ENCODE data around the gene GBA2. TPM values are rescaled to one million over a fixed set of nuclear protein-coding genes. Genes with fewer than 3 reads are reported as not detected.

GBA2 gene
- total and polyA plus RNA-seq, 5 donors from 2014 or later = 18.7 to 47.9 (median 23.0) TPM

DNA sequence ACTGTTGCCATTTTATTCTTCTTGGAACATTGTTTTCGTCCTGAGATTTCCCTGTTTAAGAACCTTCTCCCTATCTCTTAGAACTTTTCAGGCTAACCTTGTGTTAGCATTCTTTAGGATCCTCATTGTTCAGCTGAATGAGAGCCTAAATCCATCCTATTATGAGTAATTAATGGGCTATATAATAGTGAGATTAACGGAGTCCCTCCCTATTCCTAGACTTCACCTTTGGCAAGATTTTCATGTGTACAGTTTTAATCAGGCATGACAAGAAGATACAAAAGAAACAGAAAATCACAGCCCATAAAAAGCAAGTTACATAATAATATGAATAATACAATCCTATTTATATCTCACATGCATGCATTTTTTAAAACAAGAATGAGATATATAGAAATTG, 14.2 kb upstream of the GBA2 start:
- H3K4me1 Mint-ChIP-seq = peaks cover 30 to 53% (median 45%) of the 10 kb centered on the region in 4 donors

DNA sequence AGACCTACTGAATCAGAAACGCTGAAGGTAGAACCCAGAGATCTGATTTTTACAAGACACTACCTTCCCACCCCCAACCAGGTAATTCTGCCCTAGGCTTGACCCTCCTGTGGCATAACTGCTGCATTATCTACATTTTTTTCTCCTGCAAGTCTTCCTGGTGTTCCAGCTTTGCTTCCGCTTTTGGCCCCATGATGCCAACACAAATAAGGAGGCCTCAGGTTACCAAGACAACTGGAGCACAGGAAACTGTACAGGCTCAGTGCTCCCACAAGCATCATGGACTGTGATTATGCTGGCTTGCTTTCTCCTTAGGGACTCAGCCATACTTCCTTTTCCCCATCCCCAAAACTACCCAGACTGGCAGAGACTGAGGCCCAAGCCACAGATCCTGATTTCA, 11.6 kb upstream of the GBA2 start:
- Mint-ChIP-seq H3K4me1 (peaks cover 15 to 61% (median 54%) of the 10 kb centered on the region in 4 donors), H3K27ac (peak overlapping the region in 1 of 3 donors; percentile 42), H3K36me3 (peaks cover 11% of the 10 kb centered on the region), H3K9me3 (no peaks in the 10 kb centered on the region), H3K27me3 (no peaks in the 10 kb centered on the region), H3K4me3 (peak overlapping the region in 1 of 4 donors; percentile 21)
- peaks cover 24% of the 10 kb centered on the region for H3K4me1 ChIP-seq (ENCODE audit: control insufficient read depth, insufficient read depth, low read length, poor library complexity, severe bottlenecking)
- DNase-seq = no peak
- H3K9me3 ChIP-seq (ENCODE audit: control insufficient read depth in 2 of 2, low read length in 2 of 2) = no peaks in the 10 kb centered on the region
- no peaks in the 10 kb centered on the region for H3K27me3 ChIP-seq (ENCODE audit: control insufficient read depth, insufficient read depth, low read length)
- H3K27ac ChIP-seq (ENCODE audit: insufficient read depth, low read length, poor library complexity, severe bottlenecking) = no peak overlapping the region
- no peak overlapping the region for H3K4me3 ChIP-seq (ENCODE audit: low read depth, low read length)
- no peak for ATAC-seq (ENCODE audit: low read depth in 2 of 2)
- peaks cover 6% of the 10 kb centered on the region for H3K36me3 ChIP-seq (ENCODE audit: control insufficient read depth, insufficient read depth, low read length)

More for the DNA sequence above, 14.2 kb upstream of the GBA2 start:
- Histone ChIP-seq H3K4me3 (ENCODE audit: low read depth, low read length) (no peak overlapping the region), H3K36me3 (ENCODE audit: control insufficient read depth, insufficient read depth, low read length) (peaks cover 6% of the 10 kb centered on the region), H3K27me3 (ENCODE audit: control insufficient read depth, insufficient read depth, low read length) (no peaks in the 10 kb centered on the region), H3K9me3 (ENCODE audit: control insufficient read depth in 2 of 2, low read length in 2 of 2) (no peaks in the 10 kb centered on the region), H3K4me1 (ENCODE audit: control insufficient read depth, insufficient read depth, low read length, poor library complexity, severe bottlenecking) (peaks cover 6% of the 10 kb centered on the region), H3K27ac (ENCODE audit: insufficient read depth, low read length, poor library complexity, severe bottlenecking) (no peak overlapping the region)
- no peak overlapping the region for H3K4me3 Mint-ChIP-seq
- DNase-seq (no peak), ATAC-seq (ENCODE audit: low read depth in 2 of 2) (no peak)
- no peaks in the 10 kb centered on the region for H3K9me3 Mint-ChIP-seq
- H3K36me3 Mint-ChIP-seq = peaks cover 7% of the 10 kb centered on the region
- no peak overlapping the region for H3K27ac Mint-ChIP-seq
- H3K27me3 Mint-ChIP-seq = no peaks in the 10 kb centered on the region

DNA sequence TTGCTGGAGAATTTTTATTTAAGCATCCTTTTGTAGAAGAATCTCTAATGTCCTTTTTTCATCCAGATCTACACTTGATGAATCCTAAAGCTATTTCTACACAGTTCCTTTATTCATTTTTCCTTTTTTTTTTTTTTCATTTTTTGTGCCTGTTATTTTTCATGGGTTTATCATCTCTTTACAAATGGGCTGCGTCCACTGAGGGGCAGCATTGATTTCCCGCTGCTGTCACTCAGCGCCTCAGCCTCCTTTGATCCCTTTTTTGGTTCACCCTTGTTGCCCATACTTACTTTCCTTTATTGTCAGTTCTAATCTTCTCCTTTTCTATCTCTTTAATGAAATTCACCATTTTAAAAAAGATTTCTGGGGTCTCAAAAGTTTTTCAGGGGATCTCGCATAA, 10.8 kb upstream of the GBA2 start:
- Mint-ChIP-seq H3K27ac (no peak overlapping the region), H3K4me3 (peak overlapping the region; percentile 4 to 87 (median 40)), H3K36me3 (peaks cover 11% of the 10 kb centered on the region), H3K4me1 (peaks cover 15 to 63% (median 55%) of the 10 kb centered on the region in 4 donors), H3K27me3 (no peaks in the 10 kb centered on the region), H3K9me3 (no peaks in the 10 kb centered on the region)
- no peak overlapping the region for H3K4me3 ChIP-seq (ENCODE audit: low read depth, low read length)
- H3K4me1 ChIP-seq (ENCODE audit: control insufficient read depth, insufficient read depth, low read length, poor library complexity, severe bottlenecking) = peaks cover 24% of the 10 kb centered on the region
- ATAC-seq (ENCODE audit: low read depth in 2 of 2) (no peak), DNase-seq (no peak)
- H3K27me3 ChIP-seq (ENCODE audit: control insufficient read depth, insufficient read depth, low read length) = no peaks in the 10 kb centered on the region
- no peaks in the 10 kb centered on the region for H3K9me3 ChIP-seq (ENCODE audit: control insufficient read depth in 2 of 2, low read length in 2 of 2)
- H3K27ac ChIP-seq (ENCODE audit: insufficient read depth, low read length, poor library complexity, severe bottlenecking) = no peak overlapping the region
- H3K36me3 ChIP-seq (ENCODE audit: control insufficient read depth, insufficient read depth, low read length) = peaks cover 6% of the 10 kb centered on the region

DNA sequence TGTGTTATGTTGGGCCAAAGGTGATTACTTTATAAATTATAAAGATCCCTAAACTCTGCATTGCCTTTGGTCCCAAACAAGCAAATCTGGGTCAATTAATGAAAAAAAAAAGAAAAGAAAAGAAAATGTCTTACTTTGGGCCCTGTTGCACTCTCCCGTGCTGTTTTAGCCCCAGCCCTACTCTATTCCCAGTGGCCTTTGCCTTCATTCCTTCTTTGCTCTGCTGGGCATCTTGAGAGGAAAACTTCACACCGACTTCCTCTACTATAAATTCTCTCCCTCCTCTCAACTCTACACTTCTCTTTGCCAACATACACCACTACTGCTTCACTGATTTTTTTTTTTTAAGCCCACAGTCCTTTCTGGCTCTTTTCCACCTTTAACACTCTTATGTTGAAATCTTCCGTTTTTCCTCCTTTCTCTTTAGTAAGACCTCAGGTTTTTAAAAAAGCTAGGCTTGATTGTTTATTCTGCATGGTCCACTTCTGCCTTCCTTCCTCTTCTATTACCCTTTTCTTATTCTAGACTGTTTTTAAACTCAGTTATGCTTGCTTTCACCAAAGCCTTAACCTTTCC, 9.5 kb upstream of the GBA2 start:
- Mint-ChIP-seq H3K27ac (peak overlapping the region; percentile 26 to 94 (median 94)), H3K9me3 (no peaks in the 10 kb centered on the region), H3K27me3 (no peaks in the 10 kb centered on the region), H3K36me3 (peaks cover 14% of the 10 kb centered on the region), H3K4me3 (peak overlapping the region; percentile 81 to 97 (median 90)), H3K4me1 (peaks cover 15 to 60% (median 54%) of the 10 kb centered on the region in 4 donors)
- peaks cover 24% of the 10 kb centered on the region for H3K4me1 ChIP-seq (ENCODE audit: control insufficient read depth, insufficient read depth, low read length, poor library complexity, severe bottlenecking)
- H3K9me3 ChIP-seq (ENCODE audit: control insufficient read depth in 2 of 2, low read length in 2 of 2) = no peaks in the 10 kb centered on the region
- H3K36me3 ChIP-seq (ENCODE audit: control insufficient read depth, insufficient read depth, low read length) = peaks cover 14% of the 10 kb centered on the region
- no peaks in the 10 kb centered on the region for H3K27me3 ChIP-seq (ENCODE audit: control insufficient read depth, insufficient read depth, low read length)
- H3K27ac ChIP-seq (ENCODE audit: insufficient read depth, low read length, poor library complexity, severe bottlenecking) = no peak overlapping the region
- ATAC-seq (ENCODE audit: low read depth in 2 of 2) (no peak), DNase-seq (no peak)
- peak overlapping the region; percentile 26 for H3K4me3 ChIP-seq (ENCODE audit: low read depth, low read length)

DNA sequence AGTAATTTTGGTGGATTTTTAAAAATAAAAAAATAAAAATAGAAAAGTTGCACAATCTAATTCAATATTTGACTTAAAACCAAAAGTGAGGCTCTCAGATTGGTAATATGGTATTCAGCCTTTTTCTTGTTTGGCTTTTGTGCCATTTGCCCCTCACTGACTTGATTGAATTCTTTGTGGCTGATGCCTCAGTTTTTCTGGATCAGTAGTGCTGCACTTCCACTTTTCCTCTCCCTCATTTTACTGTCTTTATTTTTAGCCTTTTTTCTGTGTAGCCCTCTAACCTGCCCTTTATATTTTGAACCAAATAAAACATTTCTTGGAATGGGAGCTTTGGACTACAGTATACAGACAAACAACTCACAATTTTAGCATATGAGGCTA, 8.9 kb upstream of the GBA2 start:
- peak overlapping the region; percentile 95 to 100 (median 98) for H3K4me3 Mint-ChIP-seq
- no peaks in the 10 kb centered on the region for H3K9me3 Mint-ChIP-seq
- peaks cover 20% of the 10 kb centered on the region for H3K36me3 ChIP-seq (ENCODE audit: control insufficient read depth, insufficient read depth, low read length)
- no peaks in the 10 kb centered on the region for H3K27me3 ChIP-seq (ENCODE audit: control insufficient read depth, insufficient read depth, low read length)
- H3K27ac Mint-ChIP-seq = peak overlapping the region; percentile 70 to 94 (median 94)
- no peaks in the 10 kb centered on the region for H3K9me3 ChIP-seq (ENCODE audit: control insufficient read depth in 2 of 2, low read length in 2 of 2)
- no peaks in the 10 kb centered on the region for H3K27me3 Mint-ChIP-seq
- peak overlapping the region; percentile 75 for H3K27ac ChIP-seq (ENCODE audit: insufficient read depth, low read length, poor library complexity, severe bottlenecking)
- no peak for DNase-seq
- peaks cover 18% of the 10 kb centered on the region for H3K36me3 Mint-ChIP-seq
- H3K4me1 ChIP-seq (ENCODE audit: control insufficient read depth, insufficient read depth, low read length, poor library complexity, severe bottlenecking) = peaks cover 24% of the 10 kb centered on the region
- H3K4me3 ChIP-seq (ENCODE audit: low read depth, low read length) = peak overlapping the region; percentile 87
- ATAC-seq (ENCODE audit: low read depth in 2 of 2) = no peak
- H3K4me1 Mint-ChIP-seq = peaks cover 15 to 61% (median 50%) of the 10 kb centered on the region in 4 donors

DNA sequence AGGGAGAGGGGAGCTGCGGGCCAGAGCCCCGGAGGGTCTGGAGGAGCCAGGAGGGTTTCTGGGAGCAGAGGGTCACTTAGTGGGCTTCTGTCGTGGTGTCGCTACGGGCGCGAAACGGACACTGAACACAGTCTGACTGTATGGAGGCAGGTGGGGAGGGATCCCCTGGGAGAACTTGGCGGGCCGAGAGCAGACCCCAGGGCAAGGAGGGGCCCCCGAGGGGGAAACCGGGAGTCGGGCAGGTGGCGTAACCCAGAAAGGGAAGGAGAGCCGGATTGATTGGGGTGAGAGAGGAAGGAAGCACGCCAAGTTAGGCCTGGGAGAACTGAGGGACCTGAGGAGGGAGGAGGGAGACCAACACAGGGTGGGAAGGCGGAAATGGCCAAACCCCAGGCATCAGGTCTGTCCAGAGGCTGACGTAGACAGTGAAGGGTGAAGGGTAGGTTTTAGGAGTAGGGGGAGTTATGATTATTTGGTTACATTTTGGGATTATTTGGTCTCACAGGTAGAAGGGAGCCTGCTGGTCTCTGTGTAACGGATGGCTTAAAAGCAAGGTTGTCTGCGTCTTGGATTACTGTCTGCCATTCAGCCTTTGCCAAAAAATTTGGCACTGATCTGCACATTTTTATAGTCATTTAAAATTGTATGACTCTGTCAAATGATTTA, 8.3 kb upstream of the GBA2 start:
- H3K9me3 Mint-ChIP-seq = no peaks in the 10 kb centered on the region
- H3K27me3 Mint-ChIP-seq = no peaks in the 10 kb centered on the region
- Histone ChIP-seq H3K36me3 (ENCODE audit: control insufficient read depth, insufficient read depth, low read length) (peaks cover 25% of the 10 kb centered on the region), H3K27me3 (ENCODE audit: control insufficient read depth, insufficient read depth, low read length) (no peaks in the 10 kb centered on the region), H3K4me3 (ENCODE audit: low read depth, low read length) (peak overlapping the region; percentile 87), H3K4me1 (ENCODE audit: control insufficient read depth, insufficient read depth, low read length, poor library complexity, severe bottlenecking) (peaks cover 24% of the 10 kb centered on the region), H3K27ac (ENCODE audit: insufficient read depth, low read length, poor library complexity, severe bottlenecking) (peak overlapping the region; percentile 75), H3K9me3 (ENCODE audit: control insufficient read depth in 2 of 2, low read length in 2 of 2) (no peaks in the 10 kb centered on the region)
- H3K4me1 Mint-ChIP-seq = peaks cover 13 to 63% (median 49%) of the 10 kb centered on the region in 4 donors
- peaks cover 23% of the 10 kb centered on the region for H3K36me3 Mint-ChIP-seq
- peak overlapping the region; percentile 94 to 98 (median 95) for H3K27ac Mint-ChIP-seq
- H3K4me3 Mint-ChIP-seq = peak overlapping the region; percentile 95 to 100 (median 98)
- DNase-seq (peak in 1 of 3 donors; percentile 49), ATAC-seq (ENCODE audit: low read depth in 2 of 2) (peak in 1 of 2 donors; percentile 6)

DNA sequence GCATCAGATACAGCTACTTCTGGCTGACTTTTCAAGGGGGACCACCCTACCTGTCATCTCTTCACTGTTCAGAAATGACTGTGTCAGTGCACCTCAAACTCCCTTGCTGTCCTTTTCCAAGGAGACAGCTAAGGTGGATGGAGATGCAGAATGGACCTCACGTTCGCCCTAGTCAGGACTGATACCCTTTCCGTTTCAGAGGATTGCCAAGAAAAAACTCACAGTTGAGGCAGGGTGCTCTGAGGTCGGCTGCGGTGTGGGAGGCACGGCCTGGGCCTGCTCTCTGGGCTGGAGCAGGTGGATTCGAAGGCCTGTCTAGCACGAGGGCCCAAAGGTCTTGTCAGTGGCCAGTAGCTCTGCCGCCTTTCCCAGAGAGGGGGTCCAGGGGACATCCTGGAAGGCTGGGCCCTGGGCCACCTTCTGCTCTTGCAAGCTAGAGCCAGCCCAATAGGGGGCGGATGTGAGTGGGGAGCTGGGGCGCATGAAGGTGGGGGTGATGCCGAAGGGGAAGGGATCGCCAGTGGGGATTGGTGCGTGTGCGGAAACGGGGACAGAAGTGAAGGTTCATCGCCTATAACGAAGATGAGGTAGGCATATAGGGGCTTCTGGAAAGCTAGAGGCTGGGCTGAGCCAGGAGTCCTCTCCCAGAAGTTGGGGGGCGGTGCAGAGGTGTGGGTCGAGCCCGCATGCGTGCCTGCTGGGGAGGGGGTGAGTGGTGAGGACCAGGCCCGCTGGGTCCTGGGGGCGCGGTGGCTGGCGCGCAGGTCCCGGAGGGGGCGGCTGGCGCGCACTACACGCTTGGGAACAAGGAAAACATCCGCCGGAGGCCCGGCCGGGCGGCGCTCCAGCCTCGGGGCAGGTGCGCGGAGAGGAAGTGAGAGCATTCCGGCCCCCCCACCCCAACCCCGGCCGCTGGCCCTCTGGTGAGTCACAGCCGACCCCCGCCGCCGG, 7.5 kb upstream of the GBA2 start:
- Mint-ChIP-seq H3K27me3 (no peaks in the 10 kb centered on the region), H3K9me3 (no peaks in the 10 kb centered on the region), H3K4me3 (peak overlapping the region; percentile 90 to 100 (median 97)), H3K36me3 (peaks cover 27% of the 10 kb centered on the region), H3K4me1 (peaks cover 8 to 59% (median 45%) of the 10 kb centered on the region in 4 donors), H3K27ac (peak overlapping the region; percentile 93 to 97 (median 94))
- Histone ChIP-seq H3K9me3 (ENCODE audit: control insufficient read depth in 2 of 2, low read length in 2 of 2) (no peaks in the 10 kb centered on the region), H3K27me3 (ENCODE audit: control insufficient read depth, insufficient read depth, low read length) (no peaks in the 10 kb centered on the region), H3K27ac (ENCODE audit: insufficient read depth, low read length, poor library complexity, severe bottlenecking) (peak overlapping the region; percentile 75), H3K36me3 (ENCODE audit: control insufficient read depth, insufficient read depth, low read length) (peaks cover 33% of the 10 kb centered on the region), H3K4me1 (ENCODE audit: control insufficient read depth, insufficient read depth, low read length, poor library complexity, severe bottlenecking) (peaks cover 24% of the 10 kb centered on the region), H3K4me3 (ENCODE audit: low read depth, low read length) (peak overlapping the region; percentile 87)
- DNase-seq (peak; percentile 60 to 87 (median 74)), ATAC-seq (ENCODE audit: low read depth in 2 of 2) (peak; percentile 85)

Data from CD4-positive, CD25-positive, alpha-beta regulatory T cell (primary cell).